IMR-90 (cell line): ENCODE data around the gene C11orf97. TPM values are rescaled to one million over a fixed set of nuclear protein-coding genes. Genes with fewer than 3 reads are reported as not detected.

ENCODE experiments used
- ATAC-seq: fragments of 200-7000 bp; cut with Tn5 transposase; 2 replicates; pipeline ENCODE4 v1.9.1; 2020; ENCODE audit warnings: low read depth, mild to moderate bottlenecking, moderate library complexity
- BruUV-seq: library from RNA; stranded (reverse); fragments of 400-500 nt; replicated peaks from 2 replicates; lab custom pipeline; 2021; lab: Mats Ljungman, UMichigan
- CTCF ChIA-PET: fragments of 300-600 bp; formaldehyde crosslinking; extraction: SDS; loops from one replicate; lab custom pipeline; 2021; ENCODE audit warnings: antibody characterized with exemption; lab: Yijun Ruan, JAX
- POLR2A ChIA-PET: fragments of 300-600 bp; sonication (Branson Sonifier 250); formaldehyde crosslinking; loops from one replicate; lab custom pipeline; 2022; ENCODE audit warnings: antibody characterized with exemption; ENCODE audit not compliant: unreplicated experiment; lab: Charles Lee
- DNase-seq: peaks from one replicate; pipeline ENCODE4 v3.0.0; 2013
- H2AFZ ChIP-seq: replicated peaks from 2 replicates; pipeline ENCODE3; 2013; ENCODE audit warnings: low read length, mild to moderate bottlenecking; ENCODE audit not compliant: poor library complexity
- H2AK5ac ChIP-seq: 2 replicates; pipeline ENCODE4 v1.6.1; 2013; ENCODE audit warnings: low read depth, low read length, inconsistent platforms
- H2AK9ac ChIP-seq: replicated peaks from 2 replicates; pipeline ENCODE3; 2013; ENCODE audit warnings: mild to moderate bottlenecking, low read depth, low read length, moderate library complexity; ENCODE audit not compliant: poor library complexity
- H2BK120ac ChIP-seq: 2 replicates; pipeline ENCODE4 v1.6.1; 2013; ENCODE audit warnings: low read depth, low read length, inconsistent platforms
- H2BK15ac ChIP-seq: 3 replicates; pipeline ENCODE4 v1.6.1; 2013; ENCODE audit warnings: low read depth, low read length, inconsistent platforms
- H2BK20ac ChIP-seq: 2 replicates; pipeline ENCODE4 v1.6.1; 2013; ENCODE audit warnings: low read depth, mild to moderate bottlenecking, inconsistent platforms, low read length, moderate library complexity
- H2BK5ac ChIP-seq: 2 replicates; pipeline ENCODE4 v1.6.1; 2013; ENCODE audit warnings: mild to moderate bottlenecking, low read depth, low read length, inconsistent platforms; ENCODE audit not compliant: poor library complexity, severe bottlenecking
- H3K14ac ChIP-seq: replicated peaks from 2 replicates; pipeline ENCODE4 v1.6.1; 2013; ENCODE audit warnings: low read depth, low read length, inconsistent platforms
- H3K18ac ChIP-seq: 2 replicates; pipeline ENCODE4 v1.6.1; 2013; ENCODE audit warnings: low read depth, low read length, control low read depth
- H3K23ac ChIP-seq: 2 replicates; pipeline ENCODE4 v1.6.1; 2013; ENCODE audit warnings: low read depth, low read length, inconsistent platforms
- H3K27ac ChIP-seq: 2 replicates; pipeline ENCODE4 v1.5.1; 2013; ENCODE audit warnings: mild to moderate bottlenecking, control low read depth, low read length; ENCODE audit not compliant: insufficient read depth
- H3K27me3 ChIP-seq: 2 replicates; pipeline ENCODE4 v1.6.1; 2013; ENCODE audit warnings: low read length; ENCODE audit not compliant: control insufficient read depth, insufficient read depth
- H3K36me3 ChIP-seq: 2 replicates; pipeline ENCODE4 v1.6.1; 2013; ENCODE audit warnings: low read length, mixed read lengths; ENCODE audit not compliant: control insufficient read depth, insufficient read depth
- H3K4ac ChIP-seq: 2 replicates; pipeline ENCODE4 v1.6.1; 2013; ENCODE audit warnings: low read depth, low read length, inconsistent platforms
- H3K4me1 ChIP-seq: 2 replicates; pipeline ENCODE4 v1.6.1; 2013; ENCODE audit warnings: low read length, mixed read lengths; ENCODE audit not compliant: control insufficient read depth, insufficient read depth
- H3K4me2 ChIP-seq: 2 replicates; pipeline ENCODE4 v1.6.1; 2013; ENCODE audit warnings: low read depth, mild to moderate bottlenecking, control low read depth, low read length, moderate library complexity
- H3K4me3 ChIP-seq: 2 replicates; pipeline ENCODE4 v1.5.1; 2013; ENCODE audit warnings: low read depth, mild to moderate bottlenecking, control low read depth, low read length, moderate library complexity; ENCODE audit not compliant: insufficient read depth
- H3K56ac ChIP-seq: 2 replicates; pipeline ENCODE4 v1.6.1; 2013; ENCODE audit warnings: low read length, inconsistent platforms; ENCODE audit not compliant: insufficient read depth; ENCODE audit errors: extremely low read depth
- H3K79me1 ChIP-seq, 2 experiments: 2 replicates each; pipeline ENCODE4 v1.6.1; 2013; ENCODE audit warnings: low read length in 2 of 2, inconsistent platforms in 1 of 2, low read depth in 1 of 2
- H3K9ac ChIP-seq: 2 replicates; pipeline ENCODE4 v1.6.1; 2013; ENCODE audit warnings: low read depth, low read length, control low read depth
- H3K9me1 ChIP-seq: 2 replicates; pipeline ENCODE4 v1.6.1; 2013; ENCODE audit warnings: low read length, inconsistent platforms; ENCODE audit not compliant: insufficient read depth
- H3K9me3 ChIP-seq: 2 replicates; pipeline ENCODE4 v1.6.1; 2013; ENCODE audit warnings: low read length; ENCODE audit not compliant: control insufficient read depth, insufficient read depth
- H4K20me1 ChIP-seq: 2 replicates; pipeline ENCODE4 v1.6.1; 2013; ENCODE audit warnings: low read length, inconsistent platforms; ENCODE audit not compliant: insufficient read depth
- H4K5ac ChIP-seq: 2 replicates; pipeline ENCODE4 v1.6.1; 2013; ENCODE audit warnings: mild to moderate bottlenecking, low read depth, low read length, control low read depth
- H4K8ac ChIP-seq, 2 experiments: 2 replicates each; pipeline ENCODE4 v1.6.1; 2013; ENCODE audit warnings: low read depth in 2 of 2, low read length in 2 of 2, control low read depth in 1 of 2, inconsistent platforms in 1 of 2
- H4K91ac ChIP-seq: 2 replicates; pipeline ENCODE4 v1.6.1; 2013; ENCODE audit warnings: low read depth, low read length, inconsistent platforms; ENCODE audit not compliant: insufficient read depth
- BHLHE40 ChIP-seq: fragments of 150-350 bp; IDR thresholded peaks from 2 replicates; pipeline ENCODE4 v1.6.1; 2016; ENCODE audit warnings: mild to moderate bottlenecking, low read depth, low read length
- CEBPB ChIP-seq: IDR thresholded peaks from 2 replicates; pipeline ENCODE4 v1.6.1; 2012; ENCODE audit warnings: low read depth, low read length, improper control_type of control experiment
- CHD1 ChIP-seq: IDR thresholded peaks from 2 replicates; pipeline ENCODE4 v1.6.1; 2012; ENCODE audit warnings: low read depth, low read length, improper control_type of control experiment
- FOS ChIP-seq: fragments of 150-350 bp; IDR thresholded peaks from 2 replicates; pipeline ENCODE4 v1.6.1; 2016; ENCODE audit warnings: low read depth, low read length
- MAFK ChIP-seq: IDR thresholded peaks from 2 replicates; pipeline ENCODE4 v1.6.1; 2012; ENCODE audit warnings: low read depth, low read length, improper control_type of control experiment
- MAZ ChIP-seq: IDR thresholded peaks from 2 replicates; pipeline ENCODE4 v1.6.1; 2012; ENCODE audit warnings: low read depth, mild to moderate bottlenecking, low read length, improper control_type of control experiment, moderate library complexity, borderline replicate concordance
- POLR2A ChIP-seq: IDR thresholded peaks from 2 replicates; pipeline ENCODE4 v1.6.1; 2012; ENCODE audit warnings: mild to moderate bottlenecking, low read depth, low read length
- RAD21 ChIP-seq: IDR thresholded peaks from 2 replicates; pipeline ENCODE4 v1.6.1; 2012; ENCODE audit warnings: low read length, improper control_type of control experiment
- RCOR1 ChIP-seq: IDR thresholded peaks from 2 replicates; pipeline ENCODE4 v1.6.1; 2012; ENCODE audit warnings: mild to moderate bottlenecking, low read length, improper control_type of control experiment; ENCODE audit not compliant: insufficient replicate concordance
- SMC3 ChIP-seq: fragments of 150-350 bp; IDR thresholded peaks from 2 replicates; pipeline ENCODE4 v1.6.1; 2016; ENCODE audit warnings: low read depth, mild to moderate bottlenecking, antibody characterized with exemption, low read length, moderate library complexity
- WGBS, 2 experiments: methylation state at CpG; one replicate each; pipeline versions ENCODE4 v1.1.5 to v1.1.7; 2013; ENCODE audit warnings: missing lambda C conversion rate in 2 of 2; ENCODE audit not compliant: insufficient read length in 1 of 2; ENCODE audit errors: extremely low coverage in 2 of 2; 5-methylcytosine and 5-hydroxymethylcytosine counted together
- dilution Hi-C: fragments of 300-500 bp; cut with HindIII; formaldehyde crosslinking; loops from one replicate; pipeline ENCODE4 v1.14.3; 2018; ENCODE audit warnings: low sequenced_read_pairs; ENCODE audit not compliant: unreplicated experiment
- in situ Hi-C: fragments of 300-500 bp; cut with MboI; formaldehyde crosslinking; loops from 3 replicates; pipeline ENCODE4 v1.14.3; 2019; ENCODE audit warnings: low sequenced_read_pairs, inconsistent platforms, mixed read lengths
- intact Hi-C: fragments of 100-400 bp; cut with micrococcal nuclease; formaldehyde crosslinking; loops from 2 replicates; pipeline ENCODE4 v1.10.0; 2022
- polyA plus RNA-seq, 3 experiments: library from polyadenylated mRNA; depleted of rRNA; stranded (reverse); fragments of >200 nt; gene quantifications; 2 replicates each; pipeline ENCODE4 v1.2.3, GENCODE V29; 2012; ENCODE audit warnings: low replicate concordance in 1 of 3
- total RNA-seq: library from RNA; depleted of rRNA; stranded (reverse); fragments of >200 nt; gene quantifications from 2 replicates; pipeline ENCODE4 v1.2.3, GENCODE V29; 2012
- TF ChIP-seq, protein P1 (sequence below): conservative IDR thresholded peaks from 2 replicates; pipeline ENCODE4 v1.5.1; 2012; ENCODE audit warnings: mild to moderate bottlenecking, low read depth, low read length, improper control_type of control experiment

The C11orf97 gene
- total and polyA plus RNA-seq, 2 of the 4 experiments (the other 2 are of a cell fraction): not detected

DNA sequence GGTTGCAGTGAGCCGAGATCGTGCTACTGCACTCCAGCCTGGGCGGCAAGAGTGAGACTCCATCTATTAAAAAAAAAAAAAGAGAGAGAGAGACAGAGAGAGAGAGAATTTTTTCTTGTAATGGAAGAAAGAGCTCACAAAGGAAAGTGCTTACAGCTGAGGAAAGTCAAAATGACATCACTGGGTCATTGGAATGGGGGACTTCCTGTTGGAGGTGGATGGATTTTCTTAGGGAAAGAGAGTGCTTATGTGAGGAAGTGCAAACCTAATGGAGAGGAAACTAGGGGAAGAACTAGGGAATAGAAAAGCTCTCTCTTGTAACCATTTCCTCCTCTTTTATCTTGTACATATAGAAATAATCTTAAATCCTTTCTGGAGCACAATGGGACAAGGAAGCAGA, 48.6 kb downstream of the C11orf97 start:
- no peak overlapping the region for H3K18ac ChIP-seq
- H3K9me3 ChIP-seq: no peaks in the 10 kb centered on the region
- no peak overlapping the region for H4K8ac ChIP-seq
- no peak overlapping the region for H2AK9ac ChIP-seq
- H2BK15ac ChIP-seq: no peak overlapping the region
- H2BK120ac ChIP-seq: no peak overlapping the region
- no peak for TF ChIP-seq RCOR1
- no peak for TF ChIP-seq SMC3
- no peak for TF ChIP-seq CHD1
- TF ChIP-seq CEBPB: no peak
- TF ChIP-seq POLR2A: no peak
- TF ChIP-seq FOS: no peak
- TF ChIP-seq RAD21: no peak
- TF ChIP-seq BHLHE40: no peak
- TF ChIP-seq, protein P1, sequence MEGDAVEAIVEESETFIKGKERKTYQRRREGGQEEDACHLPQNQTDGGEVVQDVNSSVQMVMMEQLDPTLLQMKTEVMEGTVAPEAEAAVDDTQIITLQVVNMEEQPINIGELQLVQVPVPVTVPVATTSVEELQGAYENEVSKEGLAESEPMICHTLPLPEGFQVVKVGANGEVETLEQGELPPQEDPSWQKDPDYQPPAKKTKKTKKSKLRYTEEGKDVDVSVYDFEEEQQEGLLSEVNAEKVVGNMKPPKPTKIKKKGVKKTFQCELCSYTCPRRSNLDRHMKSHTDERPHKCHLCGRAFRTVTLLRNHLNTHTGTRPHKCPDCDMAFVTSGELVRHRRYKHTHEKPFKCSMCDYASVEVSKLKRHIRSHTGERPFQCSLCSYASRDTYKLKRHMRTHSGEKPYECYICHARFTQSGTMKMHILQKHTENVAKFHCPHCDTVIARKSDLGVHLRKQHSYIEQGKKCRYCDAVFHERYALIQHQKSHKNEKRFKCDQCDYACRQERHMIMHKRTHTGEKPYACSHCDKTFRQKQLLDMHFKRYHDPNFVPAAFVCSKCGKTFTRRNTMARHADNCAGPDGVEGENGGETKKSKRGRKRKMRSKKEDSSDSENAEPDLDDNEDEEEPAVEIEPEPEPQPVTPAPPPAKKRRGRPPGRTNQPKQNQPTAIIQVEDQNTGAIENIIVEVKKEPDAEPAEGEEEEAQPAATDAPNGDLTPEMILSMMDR: no peak
- TF ChIP-seq MAZ: no peak
- TF ChIP-seq MAFK: no peak
- no peak overlapping the region for H2AFZ ChIP-seq
- no peak overlapping the region for H3K27ac ChIP-seq
- no peak overlapping the region for H3K4me3 ChIP-seq
- peaks cover 7% of the 10 kb centered on the region for H3K9me1 ChIP-seq
- no peak overlapping the region for H4K5ac ChIP-seq
- no TSS peak for BruUV-seq
- no peak overlapping the region for H3K14ac ChIP-seq
- peaks cover 0 to 7% of the 10 kb centered on the region in 2 experiments; a peak in 1 of 4 replicates for H3K79me1 ChIP-seq
- intact Hi-C loops: no loop called here
- no peak overlapping the region for H3K23ac ChIP-seq
- H4K91ac ChIP-seq: no peak overlapping the region
- no peaks in the 10 kb centered on the region for H3K27me3 ChIP-seq
- H4K20me1 ChIP-seq: no peaks in the 10 kb centered on the region
- peaks cover 9% of the 10 kb centered on the region for H3K4me1 ChIP-seq
- no peak overlapping the region for H2BK20ac ChIP-seq
- ATAC-seq: no peak
- H3K9ac ChIP-seq: no peak overlapping the region
- POLR2A ChIA-PET: no interaction called here
- WGBS, 2 experiments: no CpG with 5 or more reads among the region's 3 CpGs
- CTCF ChIA-PET: interaction anchor here (0.6 kb wide), 1 partner anchor 396 kb away, joined by 5 read pairs; no protein-coding TSS in a partner anchor
- H2BK5ac ChIP-seq: no peak overlapping the region
- no peak overlapping the region for H3K4me2 ChIP-seq
- no peak overlapping the region for H3K4ac ChIP-seq
- no peak overlapping the region for H2AK5ac ChIP-seq
- dilution Hi-C loops: no loop called here
- no peaks in the 10 kb centered on the region for H3K36me3 ChIP-seq
- no peak for DNase-seq
- in situ Hi-C loops: no loop called here
- H3K56ac ChIP-seq: no peak overlapping the region
